NCI-H2171 (cell line): ENCODE results near the gene SREBF2.

Experiments
- DNase-seq: peaks from one replicate; lab custom pipeline; 2025; lab: John Stamatoyannopoulos, UW

The SREBF2 gene

GRCh38 chr22:41832553-41833368, at the start of gene SREBF2:
TSS of gene SREBF2 (plus strand) at chr22:41833105. CDS start at chr22:41833271, 166 bp downstream.
- peak; percentile 98 for DNase-seq

- DNase-seq: no peak
Measured at GRCh38 chr22:41787331-41787730, 45.6 kb upstream of the SREBF2 start.

- no peak for DNase-seq
Measured at GRCh38 chr22:41793871-41794270, 39.0 kb upstream of the SREBF2 start.

- no peak for DNase-seq
Measured at GRCh38 chr22:41798736-41799135, 34.2 kb upstream of the SREBF2 start.

GRCh38 chr22:41799486-41800347, 33.2 kb upstream of the SREBF2 start:
- no peak for DNase-seq

- DNase-seq: peak; percentile 87
Measured at GRCh38 chr22:41800348-41801146, 32.4 kb upstream of the SREBF2 start, which contains the start of gene CCDC134. TSS of gene CCDC134 (plus strand) at chr22:41800679. CDS start at chr22:41808891, 8,212 bp downstream.

- no peak for DNase-seq
Measured at GRCh38 chr22:41801147-41801819, 31.6 kb upstream of the SREBF2 start.

GRCh38 chr22:41801886-41802285, 31.0 kb upstream of the SREBF2 start:
- DNase-seq: no peak

GRCh38 chr22:41805639-41806038, 27.3 kb upstream of the SREBF2 start:
- no peak for DNase-seq

- DNase-seq: no peak
Measured at GRCh38 chr22:41808400-41808799, 24.5 kb upstream of the SREBF2 start.

- no peak for DNase-seq
Measured at GRCh38 chr22:41810022-41810421, 22.9 kb upstream of the SREBF2 start.

- no peak for DNase-seq
Measured at GRCh38 chr22:41812805-41813545, 19.9 kb upstream of the SREBF2 start.

- DNase-seq: no peak
Measured at GRCh38 chr22:41813726-41814410, 19.0 kb upstream of the SREBF2 start.

GRCh38 chr22:41815716-41816115, 17.2 kb upstream of the SREBF2 start:
- DNase-seq: no peak

- no peak for DNase-seq
Measured at GRCh38 chr22:41816241-41816640, 16.7 kb upstream of the SREBF2 start.

GRCh38 chr22:41816871-41817270, 16.0 kb upstream of the SREBF2 start:
- no peak for DNase-seq

- no peak for DNase-seq
Measured at GRCh38 chr22:41818011-41818410, 14.9 kb upstream of the SREBF2 start.

GRCh38 chr22:41818596-41818995, 14.3 kb upstream of the SREBF2 start:
- DNase-seq: no peak

GRCh38 chr22:41819257-41819656, 13.6 kb upstream of the SREBF2 start:
- no peak for DNase-seq

- DNase-seq: no peak
Measured at GRCh38 chr22:41820447-41820846, 12.5 kb upstream of the SREBF2 start.
